ENCODE results near the gene MOG.

MOG gene

GRCh38 chr6:29656798-29657197, at the start of gene MOG:
Gene MOG (plus strand): TSS chr6:29657092. CDS start chr6:29657210, 118 bp downstream.
- no peak for DNase-seq

- no peak for DNase-seq
Measured at GRCh38 chr6:29608131-29608530, 48.8 kb upstream of the MOG start.

- no peak for DNase-seq
Measured at GRCh38 chr6:29610540-29610939, 46.4 kb upstream of the MOG start.

- no peak for DNase-seq
Measured at GRCh38 chr6:29611426-29611825, 45.5 kb upstream of the MOG start.

GRCh38 chr6:29617782-29618554, 38.9 kb upstream of the MOG start:
- no peak for DNase-seq

- no peak for DNase-seq
Measured at GRCh38 chr6:29619578-29620160, 37.2 kb upstream of the MOG start.

- DNase-seq = peak; percentile 64
Measured at GRCh38 chr6:29620630-29621029, 36.3 kb upstream of the MOG start.

GRCh38 chr6:29624520-29624961, 32.4 kb upstream of the MOG start:
- DNase-seq = no peak

GRCh38 chr6:29625337-29625930, 31.5 kb upstream of the MOG start:
- DNase-seq = no peak

- no peak for DNase-seq
Measured at GRCh38 chr6:29626948-29627754, 29.7 kb upstream of the MOG start.

- peak; percentile 90 for DNase-seq
Measured at GRCh38 chr6:29627755-29628418, 29.0 kb upstream of the MOG start.

GRCh38 chr6:29628419-29629281, 28.2 kb upstream of the MOG start:
- DNase-seq = peak; percentile 94

- no peak for DNase-seq
Measured at GRCh38 chr6:29629571-29629970, 27.3 kb upstream of the MOG start.

- DNase-seq = no peak
Measured at GRCh38 chr6:29630315-29630714, 26.6 kb upstream of the MOG start.

GRCh38 chr6:29631209-29631810, 25.6 kb upstream of the MOG start:
- no peak for DNase-seq

GRCh38 chr6:29631860-29632731, 24.8 kb upstream of the MOG start:
- peak; percentile 74 for DNase-seq

- peak; percentile 95 for DNase-seq
Measured at GRCh38 chr6:29632789-29633533, 23.9 kb upstream of the MOG start, which contains the start of gene GABBR1. Gene GABBR1 (minus strand): TSS chr6:29633183. CDS start chr6:29632385, 798 bp downstream.

GRCh38 chr6:29633534-29633905, 23.4 kb upstream of the MOG start:
- DNase-seq = peak; percentile 68

GRCh38 chr6:29637247-29637646, 19.6 kb upstream of the MOG start:
- no peak for DNase-seq

Data from DMS53 (cell line).